GM19463 (cell line): ENCODE data around the gene DISP3.

Experiments used
- ATAC-seq: cut with Tn5 transposase; IDR thresholded peaks from one replicate; pipeline ENCODE4 v1.9.1; 2021; ENCODE audit warnings: mild to moderate bottlenecking, moderate library complexity; ENCODE audit not compliant: unreplicated experiment

DISP3 gene

GRCh38 chr1:11527541-11528452 lies 48.8 kb downstream of the DISP3 start:
- ATAC-seq: no peak

- no peak for ATAC-seq
Measured at GRCh38 chr1:11528611-11529261, 49.8 kb downstream of the DISP3 start.

DNA sequence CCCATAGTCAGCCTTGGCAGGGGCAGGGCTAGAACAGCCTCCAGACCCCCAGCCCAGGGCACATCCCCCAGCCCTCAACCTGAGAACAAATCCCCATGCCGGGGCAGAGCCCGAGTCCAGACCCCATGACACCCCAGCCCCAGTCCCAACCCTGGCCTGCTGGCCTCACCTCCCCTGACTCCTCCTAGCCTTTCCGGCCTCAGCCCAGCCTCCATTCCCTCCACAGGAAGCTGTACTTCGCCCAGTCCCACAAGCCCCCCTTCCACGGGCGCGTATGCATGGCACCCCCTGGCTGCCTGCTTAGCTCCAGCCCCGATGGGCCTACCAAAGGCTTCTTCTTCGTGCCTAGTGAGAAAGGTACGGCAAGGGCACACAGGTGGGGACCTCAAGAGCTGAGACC lies 50.4 kb downstream of the DISP3 start:
- no peak for ATAC-seq

DNA sequence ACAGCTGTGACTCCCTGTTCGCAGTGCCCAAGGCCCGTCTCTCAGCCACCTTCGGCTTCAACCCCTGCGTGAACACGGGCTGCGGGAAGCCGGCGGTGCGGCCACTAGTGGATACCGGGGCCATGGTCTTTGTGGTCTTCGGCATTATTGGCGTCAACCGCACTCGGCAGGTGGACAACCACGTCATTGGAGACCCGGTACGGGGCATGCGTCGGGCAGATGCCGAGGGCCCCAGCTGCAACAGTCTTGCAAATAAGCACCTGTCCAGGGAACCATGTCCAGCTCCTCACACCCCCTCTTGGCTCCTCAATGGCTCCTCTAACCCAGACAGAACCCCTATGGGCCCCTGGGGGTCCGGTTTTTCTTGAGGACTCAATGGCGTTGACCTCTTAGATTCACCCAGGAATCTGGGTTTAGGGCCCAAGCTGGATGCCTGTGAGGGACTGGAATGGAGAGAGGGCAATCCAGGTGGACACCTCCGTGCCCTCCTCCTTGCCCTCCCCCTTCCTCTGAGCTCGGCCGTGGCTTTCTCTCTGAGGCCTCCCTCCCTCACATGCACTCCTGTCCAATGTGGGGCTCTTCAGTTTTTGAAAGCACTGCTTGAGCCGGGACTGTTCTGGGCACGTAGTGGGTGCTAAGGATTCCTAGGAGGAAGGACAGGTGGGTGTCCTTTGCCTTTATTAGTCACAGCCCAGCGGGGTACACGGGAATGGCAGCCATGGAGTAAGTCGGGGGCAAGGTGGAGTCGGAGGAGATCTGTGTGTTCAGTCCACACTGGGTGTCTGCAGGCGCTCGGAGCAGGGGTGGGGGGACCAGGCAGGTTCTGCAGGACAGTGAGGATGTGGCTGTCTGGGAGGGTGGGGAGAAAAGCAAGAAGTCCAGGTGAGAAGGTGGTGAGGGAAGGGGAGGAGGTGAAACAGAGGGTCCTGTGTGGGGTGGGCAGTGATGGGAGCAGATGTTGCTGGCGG lies 51.1 kb downstream of the DISP3 start:
- ATAC-seq: no peak

DNA sequence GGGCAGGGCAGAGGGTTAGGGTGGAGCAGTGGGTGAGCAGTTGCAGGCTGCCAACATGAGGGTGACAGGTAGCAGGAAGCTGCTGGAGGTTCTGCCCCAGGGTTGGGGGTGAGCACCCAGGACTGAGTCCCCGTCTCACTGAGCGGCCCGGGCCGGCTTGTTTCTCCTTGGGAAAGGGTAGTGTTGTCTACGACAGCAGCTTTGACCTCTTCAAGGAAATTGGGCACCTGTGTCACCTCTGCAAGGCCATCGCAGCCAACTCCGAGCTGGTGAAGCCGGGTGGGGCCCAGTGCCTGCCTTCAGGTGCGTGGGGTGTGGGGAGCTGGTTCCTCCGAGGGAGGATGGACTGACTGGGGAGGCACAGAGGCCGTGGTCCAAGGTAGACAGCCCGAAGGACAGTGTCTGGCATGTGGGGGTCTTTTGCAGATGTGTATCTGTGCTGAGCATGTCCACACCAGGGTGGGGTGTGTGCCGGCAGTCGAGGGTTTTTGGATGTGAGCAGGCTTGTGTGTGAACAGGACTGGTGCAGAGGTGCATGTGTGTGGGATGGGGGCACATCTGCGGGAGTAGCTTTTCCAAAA lies 51.9 kb downstream of the DISP3 start:
- ATAC-seq: no peak

DNA sequence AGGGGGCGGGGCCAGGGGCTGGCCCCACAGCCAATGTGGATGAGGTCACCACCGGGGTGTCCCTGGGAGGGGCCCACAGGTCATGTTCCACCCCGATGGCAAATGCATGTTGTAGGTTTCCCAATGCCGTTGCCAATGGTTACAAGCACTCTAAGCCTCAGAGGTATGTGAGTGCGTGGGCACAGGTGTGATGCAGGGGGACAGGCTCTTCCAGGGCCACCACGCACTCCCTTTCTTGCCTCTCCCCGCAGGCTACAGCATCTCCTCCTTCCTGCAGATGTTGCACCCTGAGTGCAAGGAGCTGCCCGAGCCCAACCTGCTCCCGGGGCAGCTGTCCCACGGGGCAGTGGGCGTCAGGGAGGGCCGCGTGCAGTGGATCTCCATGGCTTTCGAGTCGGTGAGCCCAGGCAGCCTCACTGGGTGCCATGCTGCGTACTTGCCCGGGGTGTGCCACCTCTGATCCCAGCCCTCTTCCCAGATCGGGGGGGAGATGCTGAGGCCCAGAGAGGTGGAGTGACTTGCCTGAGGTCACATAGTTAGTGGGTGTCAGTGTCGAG lies 52.4 kb downstream of the DISP3 start:
- no peak for ATAC-seq

DNA sequence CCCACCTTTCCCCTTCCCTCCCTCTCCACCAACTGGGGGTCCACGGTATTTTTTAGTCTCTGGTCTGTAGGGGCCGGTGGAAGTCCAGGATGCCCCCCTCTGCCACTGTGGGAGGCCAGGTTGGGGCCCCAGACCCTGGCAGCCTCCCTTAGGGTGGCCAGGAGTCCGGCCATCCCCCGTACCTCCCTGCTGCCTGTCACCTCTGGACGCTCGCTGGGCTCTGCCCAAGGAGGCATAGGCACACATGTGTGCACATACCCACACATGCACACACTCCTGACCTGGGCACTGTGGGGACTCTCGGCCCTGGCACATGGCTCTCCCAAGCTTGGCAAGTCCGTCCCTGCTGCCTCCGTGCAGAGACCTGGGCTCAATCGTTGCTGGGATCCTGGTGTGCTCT lies 53.0 kb downstream of the DISP3 start:
- no peak for ATAC-seq

DNA sequence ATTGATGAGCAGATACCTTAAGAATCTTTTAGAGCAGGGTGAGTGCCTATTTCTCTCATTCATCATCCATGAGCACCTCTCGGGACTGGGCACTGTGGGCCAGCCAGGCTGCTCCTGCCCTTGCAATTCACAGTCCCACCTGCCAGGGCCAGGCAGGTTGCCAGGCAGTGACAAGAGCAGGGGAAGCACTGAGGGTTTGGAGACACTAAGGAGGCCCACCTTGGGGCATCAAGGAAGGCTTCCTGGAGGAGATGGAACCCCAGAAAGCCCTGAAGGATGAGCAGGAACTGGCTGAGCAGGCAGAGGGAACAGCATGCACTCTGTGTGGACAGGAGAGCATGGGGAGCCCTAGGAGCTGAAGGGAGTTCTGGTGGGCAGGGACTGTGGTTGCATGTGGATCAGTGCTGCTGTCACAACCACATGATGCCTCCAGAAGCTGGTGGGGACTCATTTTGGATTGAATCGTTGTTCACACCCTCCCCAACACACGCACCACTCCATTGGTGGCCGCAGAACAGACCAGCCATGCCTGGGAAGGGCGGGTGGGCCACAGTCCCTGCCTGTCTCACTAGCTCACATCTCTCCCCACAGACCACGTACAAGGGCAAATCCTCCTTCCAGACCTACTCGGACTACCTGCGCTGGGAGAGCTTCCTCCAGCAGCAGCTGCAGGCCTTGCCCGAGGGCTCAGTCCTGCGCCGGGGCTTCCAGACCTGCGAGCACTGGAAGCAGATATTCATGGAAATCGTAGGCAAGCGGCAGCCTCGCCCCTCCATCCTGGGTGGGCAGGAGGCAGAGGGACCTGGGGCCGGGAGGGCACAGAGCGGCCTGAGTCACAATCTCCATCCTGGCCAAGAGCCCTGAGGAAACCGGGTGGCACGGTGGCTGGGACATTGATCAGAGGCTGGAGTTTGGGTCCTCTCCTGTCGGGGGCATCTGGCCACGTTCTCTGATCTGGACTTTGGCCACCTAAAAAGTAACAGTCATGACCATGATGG lies 55.1 kb downstream of the DISP3 start:
- ATAC-seq: no peak

DNA sequence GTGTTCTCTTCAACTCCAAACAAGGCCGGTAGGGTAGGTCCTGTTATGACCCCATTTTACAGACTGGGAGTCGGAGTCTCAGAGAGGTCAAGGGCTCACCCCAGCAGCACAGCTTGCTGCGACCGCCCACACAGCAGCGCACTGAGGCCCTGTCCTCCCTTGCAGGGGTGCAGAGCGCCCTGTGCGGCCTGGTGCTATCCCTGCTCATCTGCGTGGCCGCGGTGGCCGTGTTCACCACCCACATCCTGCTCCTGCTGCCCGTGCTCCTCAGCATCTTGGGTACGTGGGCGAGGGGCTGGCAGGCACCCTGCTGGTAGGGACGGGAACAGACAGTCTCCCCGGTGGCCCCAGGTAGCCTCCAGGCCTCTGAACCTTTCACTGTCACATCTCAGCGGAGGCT lies 55.9 kb downstream of the DISP3 start:
- no peak for ATAC-seq

DNA sequence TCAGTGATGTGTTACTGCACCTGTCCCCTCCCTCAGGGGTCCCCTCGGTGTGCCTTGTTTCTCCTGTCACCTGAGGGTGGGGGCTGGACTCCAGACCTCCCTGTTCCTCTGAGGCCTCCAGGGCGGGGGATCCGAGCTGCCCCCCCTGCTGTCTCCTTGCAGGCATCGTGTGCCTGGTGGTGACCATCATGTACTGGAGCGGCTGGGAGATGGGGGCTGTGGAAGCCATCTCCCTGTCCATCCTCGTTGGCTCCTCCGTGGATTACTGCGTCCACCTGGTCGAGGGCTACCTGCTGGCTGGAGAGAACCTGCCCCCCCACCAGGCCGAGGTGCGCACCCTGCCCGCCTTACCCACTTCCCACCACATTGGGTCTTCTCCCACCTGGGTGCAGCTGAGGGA lies 56.4 kb downstream of the DISP3 start:
- no peak for ATAC-seq

DNA sequence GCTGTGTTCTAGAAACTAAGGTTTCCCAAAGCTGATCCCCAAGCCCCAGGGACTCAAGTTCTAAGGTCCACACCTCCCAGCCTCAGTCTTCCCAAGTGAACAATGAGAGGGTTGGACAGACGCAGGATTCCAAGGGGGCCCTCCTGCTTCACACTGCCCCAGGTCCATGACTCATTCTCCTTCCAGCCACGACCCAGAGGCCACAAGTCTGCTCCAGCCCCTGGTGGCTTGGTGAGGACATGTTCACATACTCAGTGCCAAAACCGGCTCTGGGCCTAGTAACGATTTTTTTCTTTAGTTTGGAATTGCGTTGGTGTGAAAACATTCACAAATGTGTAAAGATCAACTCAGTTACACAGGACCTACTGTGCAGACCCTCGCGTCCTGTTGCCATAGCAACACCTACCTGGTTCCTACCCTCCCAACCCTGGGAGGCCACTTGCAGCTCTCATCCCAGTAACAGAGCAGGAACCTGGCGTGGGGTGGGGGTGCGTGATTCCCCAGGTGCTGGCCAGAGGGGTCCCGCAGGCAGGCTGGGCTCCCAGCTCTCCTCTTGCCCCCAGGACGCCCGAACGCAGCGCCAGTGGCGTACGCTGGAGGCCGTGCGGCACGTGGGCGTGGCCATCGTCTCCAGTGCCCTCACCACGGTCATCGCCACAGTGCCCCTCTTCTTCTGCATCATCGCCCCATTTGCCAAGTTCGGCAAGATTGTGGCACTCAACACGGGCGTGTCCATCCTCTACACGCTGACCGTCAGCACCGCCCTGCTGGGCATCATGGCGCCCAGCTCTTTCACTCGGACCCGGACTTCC lies 57.0 kb downstream of the DISP3 start:
- no peak for ATAC-seq

- ATAC-seq: no peak
Measured at GRCh38 chr1:11536573-11537379, 57.8 kb downstream of the DISP3 start.

DNA sequence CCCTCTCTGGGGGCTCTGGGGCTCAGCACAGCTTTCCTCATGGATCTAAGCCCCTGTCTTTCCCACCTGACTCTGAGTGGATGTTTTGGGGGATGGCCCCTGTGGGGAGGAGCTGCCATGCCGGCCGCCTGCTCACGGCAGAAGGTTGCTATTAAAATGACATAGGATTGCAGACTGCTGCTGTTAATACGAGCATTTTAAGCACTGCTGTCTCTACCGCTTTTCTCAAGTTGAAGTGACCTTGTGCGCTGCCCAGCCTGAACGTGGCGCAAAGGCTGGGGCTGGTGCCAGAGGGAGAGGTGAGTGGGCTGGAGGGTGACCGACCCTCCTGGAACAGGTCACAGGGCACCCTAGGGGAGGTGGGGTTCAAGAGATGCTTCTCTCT lies 58.4 kb downstream of the DISP3 start:
- ATAC-seq: no peak

GRCh38 chr1:11537854-11538591 lies 59.1 kb downstream of the DISP3 start:
- ATAC-seq: no peak

DNA sequence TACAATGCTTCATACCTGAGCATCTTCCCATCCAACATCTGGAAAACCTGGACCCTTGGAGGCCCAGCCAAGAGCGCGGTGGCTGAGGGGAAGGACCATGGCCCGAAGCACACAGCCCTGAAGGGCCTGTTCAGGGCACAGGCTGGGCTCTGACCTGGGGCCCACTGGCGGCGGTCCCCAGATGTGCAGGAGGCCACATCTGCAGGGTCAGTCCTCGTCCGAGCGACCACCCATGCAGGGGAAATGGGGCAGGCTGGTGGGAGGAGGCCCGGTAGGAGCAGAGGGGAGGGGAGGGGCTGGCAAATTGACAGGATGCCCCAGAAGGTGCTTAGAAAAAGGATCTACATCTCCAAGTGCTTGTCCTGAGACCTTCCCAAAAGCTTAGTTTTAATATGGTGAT lies 59.9 kb downstream of the DISP3 start:
- ATAC-seq: no peak

DNA sequence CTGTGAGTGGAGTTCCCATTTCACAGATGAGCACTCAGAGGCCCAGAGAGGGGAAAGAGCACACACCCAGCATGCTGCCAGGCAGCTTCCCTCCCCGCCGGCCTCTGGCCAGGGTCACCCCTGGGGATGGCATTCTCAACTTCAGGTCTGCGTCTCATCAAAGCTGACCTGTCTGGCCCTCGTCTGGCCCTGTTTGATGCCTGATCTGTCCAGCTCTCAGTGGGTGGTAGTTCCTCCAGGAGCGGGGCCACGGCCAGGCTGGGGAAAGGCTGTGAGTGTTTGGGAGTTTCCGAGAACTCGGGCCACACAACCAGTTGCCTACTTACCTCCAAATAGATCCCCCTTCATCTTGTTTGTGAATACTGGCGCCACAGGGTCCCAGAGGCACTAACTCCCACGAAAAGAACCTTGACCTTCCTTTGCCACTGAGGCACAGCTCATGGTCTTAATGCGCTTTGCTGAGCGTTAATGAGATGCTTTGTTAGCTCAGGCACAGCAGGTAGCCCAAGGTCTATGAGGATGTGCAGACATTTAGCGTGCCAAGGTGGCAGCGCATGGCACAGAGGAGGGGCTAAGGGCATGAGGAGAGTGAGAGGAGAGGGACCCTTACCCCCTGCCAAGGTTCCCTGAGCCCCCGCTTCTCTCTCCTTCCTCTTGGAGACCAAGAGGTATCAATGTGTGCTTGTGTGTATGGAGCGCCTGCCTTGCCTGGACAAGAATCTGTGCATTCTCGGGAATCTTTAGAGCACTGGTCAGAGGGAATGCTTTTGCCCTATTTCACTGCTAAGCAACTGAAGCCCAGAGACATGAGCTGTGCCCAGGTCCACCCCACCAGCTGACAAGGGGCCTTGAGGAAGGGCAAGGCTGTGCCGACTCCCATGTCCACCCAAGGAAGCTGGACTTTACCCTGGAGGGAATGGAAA lies 61.2 kb downstream of the DISP3 start:
- ATAC-seq: no peak
